ENCODE data around the gene ZNHIT1. TPM values are rescaled to one million over a fixed set of nuclear protein-coding genes. Genes with fewer than 3 reads are reported as not detected.
"Not testable (repeated sequence)": the region's sequence is repeated elsewhere in the genome, so short reads cannot be mapped to it uniquely, and the experiment has no call there.

The ZNHIT1 gene
- total RNA-seq, 1 donor from 2014 or later = 57.2 TPM

GRCh38 chr7:101189109-101189508 lies 28.9 kb upstream of the ZNHIT1 start:
- no peak for DNase-seq (ENCODE audit: low spot score)
- H3K4me1 Mint-ChIP-seq (ENCODE audit: low read depth) = peaks cover 8% of the 10 kb centered on the region
- H3K9me3 Mint-ChIP-seq (ENCODE audit: low read depth) = no peaks in the 10 kb centered on the region
- H3K36me3 Mint-ChIP-seq (ENCODE audit: low read depth) = no peaks in the 10 kb centered on the region
- no peak overlapping the region for H3K27ac Mint-ChIP-seq (ENCODE audit: unreplicated experiment)
- H3K4me3 Mint-ChIP-seq (ENCODE audit: unreplicated experiment) = no peak overlapping the region
- H3K27me3 Mint-ChIP-seq (ENCODE audit: low read depth) = no peaks in the 10 kb centered on the region
- TF ChIP-seq CTCF (IDR thresholded peaks at IDR 0.05) = no peak

- no peaks in the 10 kb centered on the region for H3K9me3 Mint-ChIP-seq (ENCODE audit: low read depth)
- no peak overlapping the region for H3K4me3 Mint-ChIP-seq (ENCODE audit: unreplicated experiment)
- no peak for TF ChIP-seq CTCF (IDR thresholded peaks at IDR 0.05)
- no peak overlapping the region for H3K27ac Mint-ChIP-seq (ENCODE audit: unreplicated experiment)
- H3K36me3 Mint-ChIP-seq (ENCODE audit: low read depth) = no peaks in the 10 kb centered on the region
- H3K27me3 Mint-ChIP-seq (ENCODE audit: low read depth) = peaks cover 7% of the 10 kb centered on the region
- peaks cover 3% of the 10 kb centered on the region for H3K4me1 Mint-ChIP-seq (ENCODE audit: low read depth)
- DNase-seq (ENCODE audit: low spot score) = no peak
Observed at GRCh38 chr7:101195884-101196283, 22.1 kb upstream of the ZNHIT1 start.

- TF ChIP-seq CTCF (IDR thresholded peaks at IDR 0.05) = no peak
- DNase-seq (ENCODE audit: low spot score) = no peak
- Mint-ChIP-seq H3K4me1 (ENCODE audit: low read depth) (peaks cover 3% of the 10 kb centered on the region), H3K27me3 (ENCODE audit: low read depth) (peaks cover 15% of the 10 kb centered on the region), H3K27ac (ENCODE audit: unreplicated experiment) (no peak overlapping the region), H3K9me3 (ENCODE audit: low read depth) (no peaks in the 10 kb centered on the region), H3K4me3 (ENCODE audit: unreplicated experiment) (no peak overlapping the region), H3K36me3 (ENCODE audit: low read depth) (no peaks in the 10 kb centered on the region)
Observed at GRCh38 chr7:101197991-101198390, 20.0 kb upstream of the ZNHIT1 start.

GRCh38 chr7:101198476-101198875 lies 19.5 kb upstream of the ZNHIT1 start:
- no peak for TF ChIP-seq CTCF (IDR thresholded peaks at IDR 0.05)
- H3K9me3 Mint-ChIP-seq (ENCODE audit: low read depth) = no peaks in the 10 kb centered on the region
- H3K4me3 Mint-ChIP-seq (ENCODE audit: unreplicated experiment) = no peak overlapping the region
- H3K27me3 Mint-ChIP-seq (ENCODE audit: low read depth) = peaks cover 15% of the 10 kb centered on the region
- H3K27ac Mint-ChIP-seq (ENCODE audit: unreplicated experiment) = no peak overlapping the region
- H3K4me1 Mint-ChIP-seq (ENCODE audit: low read depth) = peaks cover 3% of the 10 kb centered on the region
- H3K36me3 Mint-ChIP-seq (ENCODE audit: low read depth) = no peaks in the 10 kb centered on the region
- DNase-seq (ENCODE audit: low spot score) = no peak

GRCh38 chr7:101199522-101199921 lies 18.4 kb upstream of the ZNHIT1 start:
- not testable (repeated sequence) for H3K4me1 Mint-ChIP-seq (ENCODE audit: low read depth); H3K27ac Mint-ChIP-seq (ENCODE audit: unreplicated experiment); H3K4me3 Mint-ChIP-seq (ENCODE audit: unreplicated experiment); H3K9me3 Mint-ChIP-seq (ENCODE audit: low read depth); H3K36me3 Mint-ChIP-seq (ENCODE audit: low read depth); DNase-seq (ENCODE audit: low spot score)
- peaks cover 16% of the 10 kb centered on the region for H3K27me3 Mint-ChIP-seq (ENCODE audit: low read depth)

- no peak for TF ChIP-seq CTCF (IDR thresholded peaks at IDR 0.05)
- H3K27me3 Mint-ChIP-seq (ENCODE audit: low read depth) = peaks cover 15% of the 10 kb centered on the region
- no peak for DNase-seq (ENCODE audit: low spot score)
- no peaks in the 10 kb centered on the region for H3K36me3 Mint-ChIP-seq (ENCODE audit: low read depth)
- H3K9me3 Mint-ChIP-seq (ENCODE audit: low read depth) = no peaks in the 10 kb centered on the region
- H3K27ac Mint-ChIP-seq (ENCODE audit: unreplicated experiment) = no peak overlapping the region
- H3K4me1 Mint-ChIP-seq (ENCODE audit: low read depth) = peaks cover 3% of the 10 kb centered on the region
- no peak overlapping the region for H3K4me3 Mint-ChIP-seq (ENCODE audit: unreplicated experiment)
Observed at GRCh38 chr7:101200504-101200861, 17.5 kb upstream of the ZNHIT1 start.
